Fibroblast of skin of left quadriceps (primary cell): ENCODE results near the gene TRNT1.
A peak's percentile ranks its signal among the peaks of the same experiment; 100 is the strongest.

ENCODE experiments used
- DNase-seq, 2 experiments: peaks; one replicate each; pipeline ENCODE4 v3.0.0-alpha.2; 2013; ENCODE audit warnings: low read depth in 2 of 2

TRNT1 gene

DNA sequence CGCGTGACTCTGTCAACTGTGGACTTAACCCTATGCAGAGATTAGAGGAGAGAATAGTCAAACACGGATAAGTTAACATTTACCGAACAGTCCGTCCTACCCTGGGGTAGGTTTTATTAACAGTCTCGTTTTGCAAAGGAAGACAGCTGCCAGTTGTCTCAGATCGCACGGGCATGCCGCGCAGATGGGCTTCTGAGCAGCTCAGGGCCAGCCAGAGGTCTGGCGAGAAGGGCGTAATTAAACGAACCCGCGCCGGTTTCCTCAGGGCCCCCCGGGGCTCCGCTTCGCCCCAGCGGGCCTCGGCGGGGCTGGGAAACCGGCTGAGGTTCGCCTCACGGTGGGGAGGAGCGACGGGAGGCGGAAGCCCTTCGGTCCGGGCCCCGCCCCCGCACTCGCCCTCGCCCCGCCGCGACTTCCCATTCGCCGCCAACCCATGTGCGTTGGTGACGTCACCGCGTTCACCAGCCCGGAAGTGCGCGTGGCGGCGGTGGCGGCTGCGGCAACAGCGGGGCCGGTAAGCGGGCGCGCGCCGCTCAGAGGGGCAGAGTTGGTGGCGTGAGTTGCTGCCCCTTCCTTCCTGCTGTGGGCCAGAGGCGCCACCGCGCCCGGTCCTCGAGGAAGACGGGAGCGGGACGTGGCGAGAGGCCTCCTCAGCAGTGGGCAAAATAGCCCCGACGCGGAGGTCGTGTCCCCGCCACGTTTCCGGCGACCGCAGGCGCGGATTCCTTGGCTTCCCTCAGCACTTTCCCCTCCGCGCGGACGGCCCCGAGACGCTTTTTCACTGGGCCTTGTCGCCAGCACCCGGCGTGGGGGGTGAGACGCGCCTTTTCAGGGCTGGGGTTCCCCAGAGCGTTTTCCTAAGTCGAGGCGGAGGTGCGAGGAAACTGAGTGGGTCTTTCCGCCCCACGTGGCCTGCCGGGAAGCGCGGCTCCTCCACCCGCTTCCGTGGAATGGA lies at the start of gene TRNT1:
Gene TRNT1, plus strand, starts transcription at position 464 of the 955 bp plus-strand sequence. CDS start 2,101 bp downstream, outside the sequence.
- peak; percentile 83 to 87 for DNase-seq

GRCh38 chr3:3080309-3080708 lies 46.4 kb upstream of the TRNT1 start:
- no peak for DNase-seq

- no peak for DNase-seq
Observed at GRCh38 chr3:3081381-3082233, 45.1 kb upstream of the TRNT1 start.

DNA sequence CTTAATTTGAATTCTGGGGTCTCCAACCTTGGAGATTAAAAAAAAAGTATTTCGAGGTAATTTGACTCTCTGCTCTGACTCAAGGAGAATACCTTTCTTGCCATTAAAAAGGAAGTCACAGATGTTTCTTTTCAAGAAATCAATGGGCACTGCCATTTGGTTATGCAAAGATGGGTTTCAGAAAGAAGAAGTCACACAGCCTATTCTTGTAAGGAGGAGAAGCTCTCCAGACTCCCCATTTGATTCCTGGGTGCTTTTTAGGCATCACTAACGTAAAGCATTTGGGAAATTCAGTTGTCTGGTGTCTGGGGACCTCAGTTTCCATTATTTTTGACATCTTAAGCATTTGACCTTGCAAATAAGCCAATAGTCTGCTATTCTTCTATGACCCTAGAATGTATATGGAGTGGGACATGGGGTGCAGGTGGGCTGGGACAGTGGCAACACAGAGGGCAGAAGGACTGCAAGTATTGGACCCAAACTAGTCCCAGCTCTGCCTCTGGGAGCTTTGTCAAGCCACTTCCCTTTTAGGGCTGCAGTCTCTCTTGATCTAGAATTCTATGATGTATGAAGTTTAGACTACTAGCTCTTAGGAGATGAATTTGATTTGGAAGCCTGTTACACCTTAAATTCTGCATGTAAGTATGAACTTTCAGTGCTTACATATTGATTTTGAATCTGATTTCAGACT lies 44.4 kb upstream of the TRNT1 start:
- no peak for DNase-seq

GRCh38 chr3:3084890-3085289 lies 41.9 kb upstream of the TRNT1 start:
- no peak for DNase-seq

GRCh38 chr3:3085782-3086181 lies 41.0 kb upstream of the TRNT1 start:
- no peak for DNase-seq

DNA sequence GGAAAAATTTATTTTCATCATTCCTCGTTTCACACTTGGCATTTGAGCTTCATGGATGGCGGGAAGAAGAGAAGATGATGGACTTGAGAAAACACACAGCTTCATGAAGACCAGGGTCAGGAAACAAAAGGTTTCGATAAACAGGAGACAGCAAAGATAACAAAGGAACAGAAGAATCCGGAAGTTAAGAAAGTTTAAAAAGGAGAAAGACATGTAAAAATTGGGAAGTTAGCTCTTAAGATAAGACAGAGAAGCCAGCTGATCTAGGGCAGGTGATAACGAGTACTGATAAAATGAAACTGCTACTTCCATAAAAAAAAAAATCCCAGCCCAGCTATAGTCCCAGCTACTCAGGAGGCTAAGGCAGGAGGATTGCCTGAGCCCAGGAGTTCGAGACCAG lies 40.5 kb upstream of the TRNT1 start:
- no peak for DNase-seq

DNA sequence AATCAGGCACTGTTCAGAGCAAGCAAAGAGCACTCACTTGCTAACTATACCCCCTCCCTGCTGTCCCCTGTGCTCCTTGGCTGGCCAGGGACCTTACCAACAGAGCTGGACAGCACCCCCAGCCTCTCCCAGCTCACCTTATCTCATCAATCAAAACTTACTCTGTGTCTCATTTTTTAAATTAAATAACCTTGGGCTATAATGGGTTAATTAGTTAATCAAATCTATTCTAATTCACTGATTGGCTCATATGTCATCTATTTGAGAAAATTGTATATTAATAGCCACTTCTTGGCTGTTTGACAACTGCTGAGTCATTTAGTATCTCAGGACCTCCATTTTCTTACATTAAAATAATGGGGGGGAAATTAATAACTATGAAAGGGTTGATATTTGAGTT lies 39.5 kb upstream of the TRNT1 start:
- no peak for DNase-seq

DNA sequence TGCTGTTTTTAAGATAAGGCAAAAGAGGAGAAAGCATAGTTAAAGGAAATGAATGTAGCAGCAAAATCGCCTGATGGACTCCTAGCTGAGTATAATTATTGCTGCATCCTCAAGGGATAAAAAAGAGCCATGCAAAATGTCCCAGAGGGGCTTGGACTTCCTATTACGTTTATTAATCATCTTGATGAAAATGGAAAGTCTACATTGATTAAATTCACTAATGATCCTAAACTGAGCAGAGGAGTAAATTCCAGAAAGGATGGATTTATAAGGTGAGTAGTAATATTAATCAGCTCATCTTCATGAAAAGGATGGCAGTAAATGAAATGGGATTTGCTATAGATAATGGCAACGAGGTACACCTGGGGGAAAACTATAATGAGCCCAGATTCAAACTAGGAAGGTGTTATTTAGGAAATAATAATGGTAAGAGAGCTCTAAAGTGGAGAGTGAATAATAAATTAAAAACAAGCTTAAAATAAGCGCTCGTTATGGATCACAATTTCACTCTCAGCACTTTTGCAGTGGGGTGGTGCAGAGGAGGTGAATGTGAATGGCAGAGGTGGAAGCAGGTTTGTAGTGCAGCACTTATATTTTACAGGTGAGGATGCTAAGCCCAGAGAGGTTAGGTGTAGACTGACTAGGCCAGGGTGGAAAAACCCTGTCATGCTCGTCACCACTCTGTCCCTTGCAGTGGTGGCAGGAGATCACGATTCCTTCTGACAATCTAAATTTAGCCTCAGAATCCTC lies 38.8 kb upstream of the TRNT1 start:
- DNase-seq = no peak

DNA sequence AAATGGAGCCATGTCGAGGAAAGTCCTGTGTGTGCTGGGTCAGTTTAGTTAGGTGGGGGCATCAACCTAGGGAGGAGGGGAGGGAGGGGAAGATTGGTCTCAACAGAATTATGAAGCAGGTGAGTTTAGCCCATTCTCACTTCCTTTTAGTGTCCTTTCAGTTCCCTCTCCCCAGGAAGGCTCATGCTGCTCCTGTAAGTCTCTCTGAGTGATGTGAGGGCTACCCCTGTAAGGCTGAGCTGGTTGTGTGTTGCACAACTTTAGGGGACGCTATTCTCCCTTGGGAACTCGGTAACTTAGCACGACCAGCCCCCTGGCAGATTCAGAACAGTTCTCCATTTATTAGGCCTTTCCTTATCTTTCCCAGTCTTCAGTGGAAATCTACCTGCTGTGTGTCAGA lies 37.7 kb upstream of the TRNT1 start:
- DNase-seq = no peak

GRCh38 chr3:3097958-3098357 lies 28.8 kb upstream of the TRNT1 start:
- no peak for DNase-seq

GRCh38 chr3:3101660-3102458 lies 24.9 kb upstream of the TRNT1 start:
- DNase-seq = no peak

GRCh38 chr3:3102751-3103150 lies 24.0 kb upstream of the TRNT1 start:
- DNase-seq = no peak

DNA sequence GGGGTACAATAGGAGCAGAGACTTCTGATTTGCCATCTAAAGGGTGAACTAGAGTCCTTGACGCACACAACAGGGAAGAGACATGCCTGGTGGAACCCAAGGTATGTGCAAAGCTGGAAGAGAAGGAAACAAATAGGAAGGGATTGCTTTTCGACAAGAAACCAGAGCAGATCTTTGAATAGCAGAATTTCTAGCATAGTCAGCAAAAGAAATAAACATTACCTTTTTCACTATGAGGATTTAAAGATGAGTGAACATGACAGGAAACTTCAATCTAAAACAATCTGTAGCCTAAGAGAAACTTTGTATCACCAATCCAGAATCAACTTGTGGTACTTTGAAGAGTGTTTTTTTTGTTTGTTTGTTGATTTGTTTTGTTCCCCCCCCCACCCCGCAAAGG lies 21.5 kb upstream of the TRNT1 start:
- no peak for DNase-seq

DNA sequence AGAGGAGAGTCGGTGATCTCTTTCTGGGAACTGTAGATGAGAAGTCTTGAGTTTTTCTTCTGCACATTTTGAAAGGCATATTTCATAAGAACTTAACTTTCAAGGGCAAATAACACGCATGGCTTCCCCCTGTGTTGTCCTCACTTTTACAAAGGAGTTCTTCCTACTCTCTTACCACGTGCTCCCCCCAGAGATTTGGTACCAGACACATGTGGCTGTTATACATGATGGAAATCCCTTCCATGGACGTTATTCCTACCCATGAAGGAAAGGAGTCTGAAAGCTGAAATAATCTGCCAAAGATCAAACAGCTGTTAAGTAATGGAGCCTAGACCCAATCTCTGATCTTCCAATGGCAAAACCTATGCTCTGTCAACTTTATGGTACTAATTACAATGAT lies 20.9 kb upstream of the TRNT1 start:
- DNase-seq = no peak

GRCh38 chr3:3107181-3107580 lies 19.6 kb upstream of the TRNT1 start:
- DNase-seq = no peak

DNA sequence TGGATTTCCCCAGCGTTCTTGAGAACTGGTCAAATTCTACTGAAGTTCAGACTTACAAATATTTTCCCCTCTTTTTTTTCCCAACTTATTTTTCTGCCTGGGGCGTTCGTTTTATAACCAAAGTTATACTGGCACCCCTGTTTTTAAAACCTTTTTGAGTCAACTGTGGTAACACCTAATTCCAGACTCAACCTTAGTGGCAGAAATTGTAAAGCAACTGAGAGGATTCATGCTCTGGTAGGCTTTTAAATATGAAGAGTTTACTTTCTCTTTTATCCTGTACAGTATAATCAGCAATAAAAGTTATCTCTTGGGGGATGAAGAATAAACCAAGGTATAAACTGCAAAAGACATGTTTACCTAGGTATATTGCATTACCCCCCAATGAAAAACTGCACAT lies 18.9 kb upstream of the TRNT1 start:
- no peak for DNase-seq

DNA sequence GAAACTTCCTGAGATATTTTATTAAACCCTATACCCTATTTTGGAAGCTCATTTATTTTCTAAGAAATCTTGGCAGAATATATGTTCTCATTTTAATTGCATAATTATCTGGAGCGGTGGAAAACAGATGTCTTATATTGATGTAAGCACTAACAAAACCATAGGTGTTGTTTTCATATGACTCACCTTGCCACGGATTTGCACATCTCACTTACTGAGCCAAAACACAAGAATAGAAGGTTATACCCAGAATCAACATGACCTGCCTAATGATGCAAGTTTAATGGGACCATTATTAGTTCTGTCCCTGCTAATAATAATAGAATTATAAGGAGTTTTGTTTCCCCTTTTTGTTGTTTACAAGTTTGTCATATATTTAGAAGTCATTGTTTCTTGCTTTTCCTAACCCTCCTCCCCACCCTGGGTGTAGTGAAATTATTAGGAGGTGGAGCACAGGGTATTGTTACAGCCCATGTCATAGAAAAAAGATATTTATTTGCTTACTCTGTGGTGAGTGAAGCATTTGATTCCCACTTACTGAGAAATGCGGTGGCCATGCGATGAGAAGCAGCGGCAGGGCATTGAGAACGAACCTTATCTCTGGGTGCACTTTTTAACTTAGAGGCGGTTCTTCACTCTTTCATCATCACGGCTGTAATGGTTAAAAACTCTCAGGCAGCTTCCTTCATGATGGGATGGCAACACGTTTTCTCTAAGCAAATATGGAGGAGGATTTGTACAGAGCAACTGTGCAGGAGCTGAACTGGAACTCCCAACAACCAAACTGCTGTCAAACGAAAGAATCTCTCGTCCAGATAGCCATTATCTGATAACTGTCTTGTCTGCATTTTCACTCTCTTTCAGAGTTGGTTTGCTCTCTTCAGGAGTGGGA lies 17.1 kb upstream of the TRNT1 start:
- no peak for DNase-seq

- no peak for DNase-seq
Observed at GRCh38 chr3:3110299-3110630, 16.5 kb upstream of the TRNT1 start, which contains the start of gene IL5RA. Gene IL5RA, minus strand, starts transcription at chr3:3110374. Its CDS starts 5,390 bp downstream, at chr3:3104984.
